Activated B cell treated with CpG ODN at 0.5 μM for 24 hours (primary cell): ENCODE measurements around the gene STK38. TPM values are rescaled to one million over a fixed set of nuclear protein-coding genes. Genes with fewer than 3 reads are reported as not detected.

Source experiments
- ATAC-seq: fragments of 200-7000 bp; cut with Tn5 transposase; one replicate; pipeline ENCODE4 v1.10.0; 2021; ENCODE audit warnings: low read depth, mild to moderate bottlenecking, moderate library complexity
- CTCF ChIA-PET: fragments of 350-600 bp; sonication (Branson Sonifier 250); formaldehyde crosslinking; loops from one replicate; lab custom pipeline; 2021; ENCODE audit warnings: antibody characterized with exemption; lab: Charles Lee
- POLR2A ChIA-PET: fragments of 350-600 bp; sonication (Branson Sonifier 250); formaldehyde crosslinking; loops from one replicate; lab custom pipeline; 2021; ENCODE audit warnings: antibody characterized with exemption; lab: Charles Lee
- DNase-seq: peaks from one replicate; pipeline ENCODE4 v3.0.0; 2022
- H3K27ac Mint-ChIP-seq: one replicate; pipeline ENCODE4 v1.8.0; 2020; ENCODE audit warnings: mixed read lengths
- H3K27me3 Mint-ChIP-seq: one replicate; pipeline ENCODE4 v1.8.0; 2021; ENCODE audit warnings: mixed read lengths
- H3K36me3 Mint-ChIP-seq: one replicate; pipeline ENCODE4 v1.8.0; 2021; ENCODE audit warnings: low read depth, mixed read lengths
- H3K4me1 Mint-ChIP-seq: one replicate; pipeline ENCODE4 v1.8.0; 2021; ENCODE audit warnings: mixed read lengths
- H3K4me3 Mint-ChIP-seq: one replicate; pipeline ENCODE4 v1.8.0; 2020; ENCODE audit warnings: mild to moderate bottlenecking, mixed read lengths
- H3K9me3 Mint-ChIP-seq: one replicate; pipeline ENCODE4 v1.8.0; 2020; ENCODE audit warnings: mixed read lengths
- CTCF ChIP-seq: fragments of 200-600 bp; IDR thresholded peaks from one replicate; pipeline ENCODE4 v1.8.0; 2022; ENCODE audit warnings: antibody characterized with exemption, mild to moderate bottlenecking
- intact Hi-C: fragments of 100-400 bp; cut with micrococcal nuclease; formaldehyde crosslinking; loops from one replicate; pipeline ENCODE4 v1.15.1; 2024
- total RNA-seq: library from RNA; stranded (reverse); gene quantifications from 2 replicates; pipeline ENCODE4 v1.2.3, GENCODE V29; 2022

Gene STK38
- total RNA-seq, 1 donor from 2014 or later, result 26.1 TPM

GRCh38 chr6:36469946-36470345, 77.3 kb downstream of the STK38 start:
- CTCF ChIA-PET, result interaction anchor here (1.1 kb wide), 1 partner anchor 41 kb away, joined by 3 read pairs; no protein-coding TSS in a partner anchor
- no peaks in the 10 kb centered on the region for H3K9me3 Mint-ChIP-seq

GRCh38 chr6:36469148-36469661, 78.1 kb downstream of the STK38 start:
- intact Hi-C loops, result no loop called here
- Mint-ChIP-seq H3K4me1 (peaks cover 12% of the 10 kb centered on the region), H3K27me3 (no peaks in the 10 kb centered on the region)

More at GRCh38 chr6:36469946-36470345, 77.3 kb downstream of the STK38 start:
- Mint-ChIP-seq H3K27ac (no peak overlapping the region), H3K36me3 (peaks cover 47% of the 10 kb centered on the region), H3K27me3 (no peaks in the 10 kb centered on the region), H3K4me1 (peaks cover 12% of the 10 kb centered on the region), H3K4me3 (no peak overlapping the region)
- DNase-seq, result no peak
- no peak for ATAC-seq
- POLR2A ChIA-PET, result no interaction called here
- intact Hi-C loops, result no loop called here
- no peak for TF ChIP-seq CTCF

DNA sequence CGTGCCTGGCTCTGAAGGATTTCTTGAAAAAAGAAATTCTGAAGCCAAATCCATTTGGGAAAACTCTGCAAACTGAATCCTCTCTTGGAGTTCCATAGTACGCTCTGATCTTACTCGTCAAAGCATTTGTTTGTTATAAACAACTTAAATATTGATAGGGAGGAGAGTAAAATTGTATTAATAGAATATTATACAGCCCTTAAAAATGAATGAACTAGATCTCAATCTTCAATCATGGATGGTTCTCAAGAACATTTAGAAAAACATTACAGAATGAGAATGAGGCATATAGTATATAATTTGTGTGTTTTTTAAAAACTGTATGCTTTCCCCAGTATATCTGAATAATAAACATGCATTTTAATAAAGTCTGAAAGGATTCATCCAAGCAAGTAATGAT, 79.7 kb downstream of the STK38 start:
- intact Hi-C loops, result no loop called here
- no peaks in the 10 kb centered on the region for H3K27me3 Mint-ChIP-seq
- H3K4me3 Mint-ChIP-seq, result no peak overlapping the region
- H3K4me1 Mint-ChIP-seq, result peaks cover 16% of the 10 kb centered on the region
- no peaks in the 10 kb centered on the region for H3K9me3 Mint-ChIP-seq
- ATAC-seq, result no peak
- no peak for TF ChIP-seq CTCF
- H3K36me3 Mint-ChIP-seq, result peaks cover 34% of the 10 kb centered on the region
- no peak for DNase-seq
- ChIA-PET POLR2A (no interaction called here), CTCF (no interaction called here)
- no peak overlapping the region for H3K27ac Mint-ChIP-seq

More at GRCh38 chr6:36469148-36469661, 78.1 kb downstream of the STK38 start:
- POLR2A ChIA-PET, result no interaction called here
- CTCF ChIA-PET, result interaction anchor here (1.1 kb wide), 1 partner anchor 40 kb away, joined by 3 read pairs; no protein-coding TSS in a partner anchor
- DNase-seq, result no peak
- no peak for ATAC-seq
- H3K27ac Mint-ChIP-seq, result peak overlapping the region; percentile 51
- no peak for TF ChIP-seq CTCF
- H3K4me3 Mint-ChIP-seq, result no peak overlapping the region
- peaks cover 39% of the 10 kb centered on the region for H3K36me3 Mint-ChIP-seq
- H3K9me3 Mint-ChIP-seq, result no peaks in the 10 kb centered on the region

DNA sequence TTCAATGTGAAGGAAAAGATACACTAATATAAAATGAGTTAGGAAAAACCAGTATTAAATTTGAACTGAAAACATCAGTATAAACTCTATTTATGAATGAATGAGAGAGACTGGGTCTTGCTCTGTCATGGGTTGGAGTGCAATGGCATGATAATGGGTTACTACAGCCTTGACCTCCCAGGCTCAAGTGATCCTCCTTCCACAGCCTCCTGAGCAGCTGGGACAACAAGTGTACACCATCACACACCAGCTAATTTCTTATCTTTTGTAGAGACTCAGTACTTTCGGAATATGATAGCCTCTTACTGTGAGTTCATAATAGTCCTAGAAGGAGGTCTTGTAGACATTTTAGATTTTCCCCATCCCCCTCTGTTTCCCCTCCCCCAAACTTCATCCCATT, 83.0 kb downstream of the STK38 start:
- ChIA-PET CTCF (no interaction called here), POLR2A (no interaction called here)
- TF ChIP-seq CTCF, result no peak
- no peak overlapping the region for H3K4me3 Mint-ChIP-seq
- H3K4me1 Mint-ChIP-seq, result peaks cover 21% of the 10 kb centered on the region
- no peak overlapping the region for H3K27ac Mint-ChIP-seq
- intact Hi-C loops, result no loop called here
- H3K36me3 Mint-ChIP-seq, result peaks cover 20% of the 10 kb centered on the region
- DNase-seq (no peak), ATAC-seq (no peak)
- no peaks in the 10 kb centered on the region for H3K9me3 Mint-ChIP-seq
- H3K27me3 Mint-ChIP-seq, result no peaks in the 10 kb centered on the region

DNA sequence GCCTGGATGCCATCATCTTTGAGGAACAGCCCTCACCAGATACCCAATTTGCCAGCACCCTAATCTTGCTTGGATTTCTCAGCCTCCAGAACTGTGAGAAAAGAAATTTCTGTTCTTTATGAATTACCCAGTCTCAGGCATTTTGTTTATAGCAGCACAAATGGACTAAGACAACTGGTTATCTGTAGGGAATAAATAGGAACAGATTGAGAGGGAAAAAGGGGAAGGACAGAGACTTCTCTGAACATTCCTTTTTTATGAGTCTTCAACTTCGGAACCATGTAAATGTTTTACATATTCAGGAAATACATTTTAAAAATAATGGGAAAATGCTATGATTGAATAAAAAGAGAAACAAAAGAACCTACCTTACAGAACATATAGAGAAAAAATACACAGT, 83.6 kb downstream of the STK38 start:
- H3K4me3 Mint-ChIP-seq, result no peak overlapping the region
- POLR2A ChIA-PET, result interaction anchor here (1.0 kb wide), 1 partner anchor 11 kb away, joined by 4 read pairs; no protein-coding TSS in a partner anchor
- H3K27ac Mint-ChIP-seq, result no peak overlapping the region
- H3K27me3 Mint-ChIP-seq, result no peaks in the 10 kb centered on the region
- no peak for ATAC-seq
- no peak for TF ChIP-seq CTCF
- intact Hi-C loops, result no loop called here
- DNase-seq, result no peak
- H3K36me3 Mint-ChIP-seq, result peaks cover 17% of the 10 kb centered on the region
- H3K9me3 Mint-ChIP-seq, result no peaks in the 10 kb centered on the region
- H3K4me1 Mint-ChIP-seq, result peaks cover 17% of the 10 kb centered on the region
- CTCF ChIA-PET, result interaction anchor here (1.1 kb wide), 1 partner anchor 41 kb away, joined by 4 read pairs; no protein-coding TSS in a partner anchor
